Neuronal stem cell (in vitro differentiated cells): ENCODE measurements around the gene IL31.

Experiments
- DNase-seq: peaks from one replicate; pipeline ENCODE4 v3.0.0-alpha.2; 2013; ENCODE audit warnings: low spot score
- H2AFZ ChIP-seq: one replicate; pipeline ENCODE4 v1.6.1; 2013; ENCODE audit warnings: mild to moderate bottlenecking, low read length, inconsistent platforms
- H2AK5ac ChIP-seq: 2 replicates; pipeline ENCODE4 v1.6.1; 2013; ENCODE audit warnings: low read depth, mild to moderate bottlenecking, inconsistent platforms, low read length, moderate library complexity, mixed read lengths
- H2BK120ac ChIP-seq: 2 replicates; pipeline ENCODE4 v1.6.1; 2013; ENCODE audit warnings: low read depth, mild to moderate bottlenecking, inconsistent platforms, low read length, moderate library complexity, mixed read lengths
- H2BK12ac ChIP-seq: one replicate; pipeline ENCODE4 v1.6.1; 2013; ENCODE audit warnings: low read length, inconsistent platforms
- H2BK15ac ChIP-seq: 2 replicates; pipeline ENCODE4 v1.6.1; 2013; ENCODE audit warnings: mild to moderate bottlenecking, low read length, inconsistent platforms, mixed read lengths
- H2BK5ac ChIP-seq: one replicate; pipeline ENCODE4 v1.6.1; 2013; ENCODE audit warnings: inconsistent platforms, mild to moderate bottlenecking, low read length, moderate library complexity
- H3K14ac ChIP-seq: one replicate; pipeline ENCODE4 v1.6.1; 2013; ENCODE audit warnings: low read length, inconsistent platforms
- H3K18ac ChIP-seq: 2 replicates; pipeline ENCODE4 v1.6.1; 2013; ENCODE audit warnings: low read length, inconsistent platforms
- H3K23ac ChIP-seq: 2 replicates; pipeline ENCODE4 v1.6.1; 2013; ENCODE audit warnings: low read depth, mild to moderate bottlenecking, mixed read lengths, low read length, inconsistent platforms; ENCODE audit not compliant: poor library complexity
- H3K27ac ChIP-seq: replicated peaks from 3 replicates; pipeline ENCODE4 v1.5.1; 2013; ENCODE audit warnings: low read length, inconsistent platforms
- H3K27me3 ChIP-seq, 3 experiments: 2 replicates each; pipeline ENCODE4 v1.6.1; 2013; ENCODE audit warnings: low read length in 3 of 3, mild to moderate bottlenecking in 2 of 3, inconsistent platforms in 1 of 3, low read depth in 1 of 3, mixed read lengths in 1 of 3, moderate library complexity in 1 of 3; ENCODE audit not compliant: control insufficient read depth in 3 of 3, insufficient read depth in 3 of 3
- H3K36me3 ChIP-seq, 2 donors: replicated peaks in 1 of 2; 2 replicates each; pipeline ENCODE4 v1.6.1; 2013; ENCODE audit warnings: low read length in 2 of 2; ENCODE audit not compliant: control insufficient read depth in 2 of 2, insufficient read depth in 2 of 2
- H3K4ac ChIP-seq: 2 replicates; pipeline ENCODE4 v1.6.1; 2013; ENCODE audit warnings: inconsistent platforms, mild to moderate bottlenecking, low read length, moderate library complexity
- H3K4me1 ChIP-seq, 2 donors: 1 replicate in 1 of 2; 2 replicates in 1 of 2; pipeline ENCODE4 v1.6.1; 2013; ENCODE audit warnings: low read length in 2 of 2, low read depth in 1 of 2; ENCODE audit not compliant: control insufficient read depth in 2 of 2, insufficient read depth in 1 of 2
- H3K4me2 ChIP-seq: one replicate; pipeline ENCODE4 v1.6.1; 2013; ENCODE audit warnings: mild to moderate bottlenecking, low read length, inconsistent platforms; ENCODE audit not compliant: insufficient read depth, poor library complexity, severe bottlenecking
- H3K4me3 ChIP-seq, 2 donors: 2 replicates each; pipeline ENCODE4 v1.5.1; 2013; ENCODE audit warnings: low read length in 2 of 2, mild to moderate bottlenecking in 2 of 2, inconsistent platforms in 1 of 2, moderate library complexity in 1 of 2
- H3K79me1 ChIP-seq: one replicate; pipeline ENCODE4 v1.6.1; 2013; ENCODE audit warnings: low read depth, mild to moderate bottlenecking, inconsistent platforms, low read length, moderate library complexity
- H3K9ac ChIP-seq: one replicate; pipeline ENCODE4 v1.6.1; 2013; ENCODE audit warnings: mild to moderate bottlenecking, low read depth, low read length, inconsistent platforms; ENCODE audit not compliant: poor library complexity
- H3K9me3 ChIP-seq, 2 donors: replicated peaks in 1 of 2; 2 replicates each; pipeline versions ENCODE3 to v1.6.1; 2013; ENCODE audit warnings: low read length in 2 of 2, mild to moderate bottlenecking in 2 of 2, inconsistent platforms in 1 of 2, low read depth in 1 of 2, mixed read lengths in 1 of 2, moderate library complexity in 1 of 2; ENCODE audit not compliant: control insufficient read depth in 2 of 2, insufficient read depth in 1 of 2
- H4K8ac ChIP-seq: one replicate; pipeline ENCODE4 v1.6.1; 2013; ENCODE audit warnings: low read depth, mild to moderate bottlenecking, inconsistent platforms, low read length, moderate library complexity
- H4K91ac ChIP-seq: one replicate; pipeline ENCODE4 v1.6.1; 2013; ENCODE audit warnings: low read length, low read depth, mild to moderate bottlenecking, inconsistent platforms; ENCODE audit not compliant: poor library complexity
- WGBS, 2 donors: extraction: QIAGEN DNeasy Blood & Tissue Kit; methylation state at CpG; one replicate each; pipeline ENCODE4 v1.1.7; 2013; ENCODE audit warnings: missing lambda C conversion rate in 2 of 2, mixed read lengths in 1 of 2; ENCODE audit not compliant: insufficient read length in 2 of 2, insufficient replicate concordance in 1 of 2; ENCODE audit errors: extremely low coverage in 2 of 2; 5-methylcytosine and 5-hydroxymethylcytosine counted together

IL31 gene

DNA sequence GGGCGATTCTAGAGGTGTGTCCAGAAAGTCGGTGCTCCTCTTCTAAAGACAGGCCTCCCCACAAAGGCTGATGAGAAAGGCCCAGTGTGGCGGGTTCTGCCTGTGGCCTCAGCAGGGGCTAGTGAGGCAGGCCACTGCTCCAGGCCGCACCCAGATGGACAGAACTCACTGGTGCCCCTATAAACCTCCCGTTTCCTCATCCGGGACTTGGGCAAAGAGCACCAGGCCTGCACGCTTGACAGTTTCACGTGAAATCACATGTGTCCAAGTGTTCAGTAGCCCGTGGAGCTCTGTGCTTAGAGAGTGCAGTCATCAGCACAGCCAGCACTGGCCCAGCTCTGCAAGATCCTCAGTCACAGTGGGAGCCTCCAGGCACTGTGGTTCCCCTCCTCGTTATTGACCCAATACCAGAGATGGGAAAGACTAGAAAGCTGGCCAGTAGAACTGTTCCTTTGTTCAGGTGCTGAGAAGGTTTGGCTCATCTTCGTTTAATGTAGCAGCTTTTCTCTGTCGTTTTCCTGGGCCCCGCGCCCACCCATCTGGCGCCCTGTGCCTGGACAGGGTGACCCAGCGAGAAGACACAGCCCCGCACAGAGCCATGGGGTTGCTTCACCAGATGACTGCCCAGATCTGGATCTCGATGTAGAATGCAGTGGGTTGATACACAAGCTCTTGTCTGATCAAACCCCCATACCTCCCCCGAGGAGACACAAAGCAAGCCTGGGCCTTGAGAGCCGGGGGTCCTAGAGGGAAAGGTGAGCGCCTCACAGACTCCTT lies 26.3 kb downstream of the IL31 start:
- no peak overlapping the region for H3K4me3 ChIP-seq
- peak overlapping the region; percentile 22 for H2BK15ac ChIP-seq
- H2BK5ac ChIP-seq = no peak overlapping the region
- H2BK120ac ChIP-seq = no peak overlapping the region
- no peak overlapping the region for H3K23ac ChIP-seq
- H3K4me2 ChIP-seq = no peak overlapping the region
- WGBS, 2 donors = no CpG with 5 or more reads among the region's 21 CpGs
- peaks cover 2 to 4% of the 10 kb centered on the region in 2 donors for H3K4me1 ChIP-seq
- H3K36me3 ChIP-seq = peaks cover under 1 to 17% of the 10 kb centered on the region in 2 donors
- H3K4ac ChIP-seq = no peak overlapping the region
- H3K14ac ChIP-seq = no peak overlapping the region
- H3K18ac ChIP-seq = no peak overlapping the region
- H3K27ac ChIP-seq = no peak overlapping the region
- H4K91ac ChIP-seq = no peak overlapping the region
- no peak overlapping the region for H2BK12ac ChIP-seq
- H3K9me3 ChIP-seq = peaks cover 10 to 11% of the 10 kb centered on the region in 2 donors
- H3K9ac ChIP-seq = no peak overlapping the region
- no peak overlapping the region for H2AK5ac ChIP-seq
- no peaks in the 10 kb centered on the region for H3K27me3 ChIP-seq
- H2AFZ ChIP-seq = no peak overlapping the region
- H4K8ac ChIP-seq = no peak overlapping the region
- H3K79me1 ChIP-seq = no peaks in the 10 kb centered on the region
- no peak for DNase-seq

GRCh38 chr12:122145505-122146330 lies 28.3 kb downstream of the IL31 start:
- no peak for DNase-seq
- no peak overlapping the region for H2AFZ ChIP-seq
- no peak overlapping the region for H2AK5ac ChIP-seq
- H3K36me3 ChIP-seq = peaks cover 12 to 37% of the 10 kb centered on the region in 2 donors
- peak overlapping the region; percentile 73 for H4K8ac ChIP-seq
- no peak overlapping the region for H2BK5ac ChIP-seq
- no peaks in the 10 kb centered on the region for H3K4me1 ChIP-seq
- H3K27ac ChIP-seq = no peak overlapping the region
- no peak overlapping the region for H2BK15ac ChIP-seq
- H3K14ac ChIP-seq = peak overlapping the region; percentile 58
- H2BK120ac ChIP-seq = no peak overlapping the region
- no peaks in the 10 kb centered on the region for H3K27me3 ChIP-seq
- H3K4me3 ChIP-seq = no peak overlapping the region
- H2BK12ac ChIP-seq = peak overlapping the region; percentile 60
- H3K4ac ChIP-seq = no peak overlapping the region
- WGBS, 2 donors = no CpG with 5 or more reads among the region's 23 CpGs
- no peak overlapping the region for H3K4me2 ChIP-seq
- peak overlapping the region; percentile 34 for H3K9ac ChIP-seq
- peak overlapping the region; percentile 58 for H3K18ac ChIP-seq
- H3K9me3 ChIP-seq = peaks cover 23 to 28% of the 10 kb centered on the region in 2 donors
- H3K79me1 ChIP-seq = no peaks in the 10 kb centered on the region
- no peak overlapping the region for H4K91ac ChIP-seq
- peak overlapping the region; percentile 36 for H3K23ac ChIP-seq

GRCh38 chr12:122144885-122145284 lies 29.1 kb downstream of the IL31 start:
- Histone ChIP-seq H2BK15ac (no peak overlapping the region), H3K27ac (no peak overlapping the region), H2AFZ (no peak overlapping the region), H4K8ac (no peak overlapping the region), H3K14ac (peak overlapping the region; percentile 58), H2AK5ac (peak overlapping the region; percentile 24), H3K9me3 (peaks cover 23 to 28% of the 10 kb centered on the region in 2 donors), H3K9ac (no peak overlapping the region), H3K23ac (no peak overlapping the region), H2BK12ac (no peak overlapping the region), H2BK120ac (no peak overlapping the region), H4K91ac (no peak overlapping the region), H3K36me3 (peaks cover 12 to 42% of the 10 kb centered on the region in 2 donors), H3K27me3 (no peaks in the 10 kb centered on the region), H3K4ac (no peak overlapping the region), H2BK5ac (no peak overlapping the region), H3K79me1 (no peaks in the 10 kb centered on the region), H3K4me3 (no peak overlapping the region), H3K4me1 (no peaks in the 10 kb centered on the region), H3K4me2 (no peak overlapping the region), H3K18ac (no peak overlapping the region)
- no CpG with 5 or more reads among the region's 12 CpGs for WGBS, 2 donors
- DNase-seq = no peak

DNA sequence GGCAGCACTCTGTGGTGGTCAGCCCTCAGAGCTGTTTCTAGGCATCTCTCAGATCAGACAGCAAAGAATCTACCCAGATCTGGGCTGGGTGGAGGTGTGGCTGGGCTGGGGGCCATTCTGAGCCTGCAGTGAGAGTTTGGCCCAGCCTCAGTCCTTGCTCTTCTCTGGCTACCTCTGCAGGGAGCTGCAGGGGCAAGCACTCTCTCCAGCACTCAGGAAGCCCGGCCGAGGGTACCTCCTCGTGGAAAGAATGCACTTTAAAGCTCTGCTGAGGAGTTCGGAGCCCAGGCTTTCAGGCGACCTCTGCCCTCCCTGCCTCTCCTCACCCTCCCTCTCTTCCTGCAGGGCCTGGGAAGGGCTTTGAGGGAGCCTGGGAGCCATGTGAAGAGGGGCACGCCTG lies 31.2 kb downstream of the IL31 start:
- H3K9ac ChIP-seq = no peak overlapping the region
- H3K4me3 ChIP-seq = no peak overlapping the region
- no peak overlapping the region for H3K18ac ChIP-seq
- H2BK15ac ChIP-seq = no peak overlapping the region
- no peak overlapping the region for H2AFZ ChIP-seq
- no CpG with 5 or more reads among the region's 6 CpGs for WGBS, 2 donors
- H3K4ac ChIP-seq = no peak overlapping the region
- no peak overlapping the region for H4K8ac ChIP-seq
- H3K23ac ChIP-seq = no peak overlapping the region
- peaks cover 12 to 59% of the 10 kb centered on the region in 2 donors for H3K36me3 ChIP-seq
- no peak overlapping the region for H3K4me2 ChIP-seq
- H3K4me1 ChIP-seq = peaks cover 0 to under 1% of the 10 kb centered on the region in 2 donors
- H2BK12ac ChIP-seq = no peak overlapping the region
- H2BK5ac ChIP-seq = no peak overlapping the region
- no peaks in the 10 kb centered on the region for H3K79me1 ChIP-seq
- H2BK120ac ChIP-seq = no peak overlapping the region
- no peak overlapping the region for H2AK5ac ChIP-seq
- peaks cover 23 to 28% of the 10 kb centered on the region in 2 donors for H3K9me3 ChIP-seq
- no peak overlapping the region for H3K27ac ChIP-seq
- H3K14ac ChIP-seq = no peak overlapping the region
- no peaks in the 10 kb centered on the region for H3K27me3 ChIP-seq
- no peak overlapping the region for H4K91ac ChIP-seq
- no peak for DNase-seq
